Nephron (organoid): Measurements from ENCODE around the gene PRRT1.

Experiments used
- H3K27ac Mint-ChIP-seq, 3 experiments: 2 replicates each; pipeline ENCODE4 v1.8.0; 2020; ENCODE audit warnings: mixed read lengths in 3 of 3, mild to moderate bottlenecking in 2 of 3, moderate library complexity in 1 of 3
- H3K27me3 Mint-ChIP-seq: 2 replicates; pipeline ENCODE4 v1.8.0; 2021; ENCODE audit warnings: low read depth, mild to moderate bottlenecking, moderate library complexity, mixed read lengths
- H3K36me3 Mint-ChIP-seq: 2 replicates; pipeline ENCODE4 v1.8.0; 2020; ENCODE audit warnings: low read depth, mixed read lengths
- H3K4me1 Mint-ChIP-seq: 2 replicates; pipeline ENCODE4 v1.8.0; 2020; ENCODE audit warnings: mixed read lengths
- H3K4me3 Mint-ChIP-seq, 3 experiments: 2 replicates each; pipeline ENCODE4 v1.8.0; 2020; ENCODE audit warnings: mild to moderate bottlenecking in 3 of 3, mixed read lengths in 3 of 3, moderate library complexity in 2 of 3
- H3K9me3 Mint-ChIP-seq: 2 replicates; pipeline ENCODE4 v1.8.0; 2020; ENCODE audit warnings: mixed read lengths
- TF ChIP-seq, protein P1 (sequence below), 3 experiments: fragments of 200-600 bp; sonication (generic); IDR thresholded peaks; one replicate each; pipeline ENCODE4 v1.5.0; 2021; ENCODE audit warnings: antibody characterized with exemption in 3 of 3; ENCODE audit not compliant: unreplicated experiment in 3 of 3

PRRT1 gene

GRCh38 chr6:32132110-32132509, 19.6 kb downstream of the PRRT1 start:
- TF ChIP-seq, protein P1, sequence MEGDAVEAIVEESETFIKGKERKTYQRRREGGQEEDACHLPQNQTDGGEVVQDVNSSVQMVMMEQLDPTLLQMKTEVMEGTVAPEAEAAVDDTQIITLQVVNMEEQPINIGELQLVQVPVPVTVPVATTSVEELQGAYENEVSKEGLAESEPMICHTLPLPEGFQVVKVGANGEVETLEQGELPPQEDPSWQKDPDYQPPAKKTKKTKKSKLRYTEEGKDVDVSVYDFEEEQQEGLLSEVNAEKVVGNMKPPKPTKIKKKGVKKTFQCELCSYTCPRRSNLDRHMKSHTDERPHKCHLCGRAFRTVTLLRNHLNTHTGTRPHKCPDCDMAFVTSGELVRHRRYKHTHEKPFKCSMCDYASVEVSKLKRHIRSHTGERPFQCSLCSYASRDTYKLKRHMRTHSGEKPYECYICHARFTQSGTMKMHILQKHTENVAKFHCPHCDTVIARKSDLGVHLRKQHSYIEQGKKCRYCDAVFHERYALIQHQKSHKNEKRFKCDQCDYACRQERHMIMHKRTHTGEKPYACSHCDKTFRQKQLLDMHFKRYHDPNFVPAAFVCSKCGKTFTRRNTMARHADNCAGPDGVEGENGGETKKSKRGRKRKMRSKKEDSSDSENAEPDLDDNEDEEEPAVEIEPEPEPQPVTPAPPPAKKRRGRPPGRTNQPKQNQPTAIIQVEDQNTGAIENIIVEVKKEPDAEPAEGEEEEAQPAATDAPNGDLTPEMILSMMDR (IDR thresholded peaks at IDR 0.05; ENCODE audit: unreplicated experiment in 3 of 3) = no peak
- H3K27ac Mint-ChIP-seq = peak overlapping the region in 1 of 3 experiments; percentile 46
- no peaks in the 10 kb centered on the region for H3K9me3 Mint-ChIP-seq
- H3K4me3 Mint-ChIP-seq = peak overlapping the region; percentile 57 to 76 (median 68)
- peaks cover 27% of the 10 kb centered on the region for H3K4me1 Mint-ChIP-seq
- peaks cover 4% of the 10 kb centered on the region for H3K27me3 Mint-ChIP-seq
- H3K36me3 Mint-ChIP-seq = no peaks in the 10 kb centered on the region

GRCh38 chr6:32131439-32131948, 20.2 kb downstream of the PRRT1 start:
- Mint-ChIP-seq H3K36me3 (no peaks in the 10 kb centered on the region), H3K9me3 (no peaks in the 10 kb centered on the region), H3K27me3 (peaks cover 4% of the 10 kb centered on the region), H3K27ac (peak overlapping the region in 2 of 3 experiments; percentile 77 to 79), H3K4me1 (peaks cover 33% of the 10 kb centered on the region), H3K4me3 (peak overlapping the region; percentile 68 to 79 (median 71))
- TF ChIP-seq, protein P1 (IDR thresholded peaks at IDR 0.05; ENCODE audit: unreplicated experiment in 3 of 3) = no peak

DNA sequence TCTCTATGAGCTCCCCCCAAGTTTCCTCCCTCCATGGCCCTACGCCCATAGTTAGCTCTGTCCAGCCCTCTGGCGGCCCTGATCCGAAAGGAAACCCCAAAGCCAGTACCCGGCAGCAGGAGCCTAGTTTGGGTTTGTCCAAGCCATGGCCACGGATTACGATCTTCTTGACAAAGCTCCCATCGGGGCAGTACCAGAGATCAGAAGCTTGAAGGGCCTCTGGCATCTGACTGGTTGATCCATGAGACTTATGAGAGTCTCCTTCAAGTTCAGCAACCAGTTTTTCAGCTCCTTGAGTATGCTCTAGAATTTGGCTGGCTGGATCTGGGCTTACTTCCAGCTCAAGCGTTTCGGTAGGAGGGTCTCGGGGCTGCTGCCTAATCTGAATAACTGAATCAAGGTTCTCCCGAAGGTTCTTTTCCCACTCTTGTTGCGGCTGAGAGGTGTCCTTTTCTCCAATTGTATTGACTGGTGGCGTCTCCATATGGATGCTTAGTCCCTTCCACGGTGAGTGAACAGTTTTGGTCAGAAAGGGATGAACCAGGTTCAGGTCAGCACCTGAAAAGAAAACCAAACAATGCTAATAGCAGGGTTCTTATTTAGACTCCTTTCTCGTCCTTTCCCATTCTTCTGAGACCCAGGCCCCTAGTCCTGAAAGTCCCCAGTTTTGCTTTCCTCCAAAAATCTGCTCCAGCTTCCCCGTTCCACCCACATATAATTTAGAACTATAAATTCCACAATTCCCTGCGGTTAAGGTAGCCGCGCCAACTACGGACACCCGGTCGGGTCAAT, 22.2 kb downstream of the PRRT1 start:
- Mint-ChIP-seq H3K4me1 (peaks cover 40% of the 10 kb centered on the region), H3K27ac (peak overlapping the region; percentile 94 to 99 (median 97)), H3K27me3 (no peaks in the 10 kb centered on the region), H3K9me3 (no peaks in the 10 kb centered on the region), H3K36me3 (peaks cover 7% of the 10 kb centered on the region), H3K4me3 (peak overlapping the region; percentile 88 to 100 (median 95))
- TF ChIP-seq, protein P1 (IDR thresholded peaks at IDR 0.05; ENCODE audit: unreplicated experiment in 3 of 3) = no peak

DNA sequence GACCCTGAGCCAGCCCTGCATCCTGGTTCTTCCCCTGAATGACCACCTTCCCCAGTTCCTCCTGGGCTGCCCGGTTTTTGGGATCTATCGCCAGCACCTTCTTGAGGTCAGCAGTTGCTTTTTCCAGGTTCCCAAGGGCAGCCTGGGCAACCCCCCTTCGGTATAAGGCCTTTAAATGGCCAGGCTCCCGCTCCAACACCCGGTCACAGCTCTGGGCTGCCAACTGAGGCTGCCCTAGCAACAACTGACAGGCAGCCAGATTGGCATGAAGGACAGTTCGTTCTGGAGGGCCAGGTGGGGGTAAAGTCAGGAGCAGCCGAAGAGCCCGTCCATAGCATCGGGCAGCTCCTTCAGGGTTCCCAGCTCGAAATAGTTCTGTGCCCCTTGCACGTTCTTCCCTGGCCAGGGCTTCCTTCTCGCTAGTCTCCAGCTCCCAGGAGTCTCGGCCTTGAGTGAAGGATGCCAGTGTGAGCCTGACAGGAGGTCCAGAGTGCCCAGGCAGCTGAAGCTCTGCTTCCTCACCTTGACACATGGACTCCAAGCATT, 22.9 kb downstream of the PRRT1 start:
- TF ChIP-seq, protein P1 (IDR thresholded peaks at IDR 0.05; ENCODE audit: unreplicated experiment in 3 of 3) = no peak
- H3K36me3 Mint-ChIP-seq = peaks cover 13% of the 10 kb centered on the region
- no peaks in the 10 kb centered on the region for H3K27me3 Mint-ChIP-seq
- H3K4me1 Mint-ChIP-seq = peaks cover 40% of the 10 kb centered on the region
- H3K4me3 Mint-ChIP-seq = peak overlapping the region; percentile 97 to 100 (median 99)
- H3K9me3 Mint-ChIP-seq = no peaks in the 10 kb centered on the region
- peak overlapping the region; percentile 95 to 100 (median 99) for H3K27ac Mint-ChIP-seq

DNA sequence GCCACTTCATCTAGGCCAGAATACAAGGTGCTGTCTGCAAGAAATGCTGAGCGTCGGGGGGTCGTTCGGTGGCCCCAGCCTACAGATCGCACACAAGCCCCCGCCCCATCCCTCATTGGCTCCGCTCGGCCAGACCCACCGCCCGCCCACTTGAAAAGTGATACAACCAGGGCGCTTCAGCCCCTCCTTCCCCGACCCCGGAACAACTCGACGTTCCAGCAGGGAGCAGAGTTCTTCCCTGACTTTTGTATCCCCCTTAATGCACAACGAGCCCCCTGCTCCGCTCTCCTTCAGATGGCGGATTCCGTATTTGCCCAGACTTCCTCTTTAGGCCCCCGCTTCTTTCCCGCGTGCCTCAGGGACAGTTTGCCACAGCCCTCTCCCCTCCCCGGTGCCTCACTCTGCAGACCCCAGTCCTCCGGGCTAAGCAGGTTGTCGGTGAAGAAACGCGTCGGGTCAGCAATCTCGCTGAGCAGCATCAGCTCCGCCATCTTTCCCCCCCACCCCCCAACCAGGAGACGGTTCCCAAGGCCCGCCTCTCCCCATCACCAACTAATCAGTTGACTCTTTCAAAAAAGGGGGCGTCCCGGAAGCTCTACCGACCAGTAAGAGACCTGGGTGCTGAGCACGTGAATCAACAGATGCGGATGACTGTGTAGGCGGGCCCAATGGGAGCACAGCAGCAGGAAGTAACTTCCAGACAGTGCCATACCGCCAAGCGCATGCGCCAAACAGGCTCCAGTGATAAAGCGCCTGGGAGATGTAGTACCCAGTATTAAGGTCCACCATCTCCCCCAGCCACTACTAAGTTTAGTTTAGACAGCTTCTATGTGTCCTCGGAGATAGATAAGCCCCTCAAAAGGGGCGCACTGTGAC, 23.8 kb downstream of the PRRT1 start, which contains the start of gene ATF6B:
ATF6B (minus strand) TSS at position 530 of the 876 bp plus-strand sequence; CDS start at position 491, 39 bp downstream.
- Mint-ChIP-seq H3K27me3 (no peaks in the 10 kb centered on the region), H3K4me3 (peak within 1 kb of the TSS; percentile 97 to 100 (median 99)), H3K36me3 (peaks cover 19% of the 10 kb centered on the region), H3K9me3 (no peaks in the 10 kb centered on the region), H3K4me1 (peaks cover 40% of the 10 kb centered on the region), H3K27ac (peak within 1 kb of the TSS; percentile 95 to 100 (median 99))
- TF ChIP-seq, protein P1 (IDR thresholded peaks at IDR 0.05; ENCODE audit: unreplicated experiment in 3 of 3) = no peak
